Activated gamma-delta T cell treated with Interleukin-2 at 50 U/mL for 16 hours (primary cell): ENCODE measurements around the gene GPR50.
A peak's percentile ranks its signal among the peaks of the same experiment; 100 is the strongest.

ENCODE experiments used
- DNase-seq: peaks from one replicate; pipeline ENCODE4 v3.0.0-alpha.2; 2020

GPR50 gene

DNA sequence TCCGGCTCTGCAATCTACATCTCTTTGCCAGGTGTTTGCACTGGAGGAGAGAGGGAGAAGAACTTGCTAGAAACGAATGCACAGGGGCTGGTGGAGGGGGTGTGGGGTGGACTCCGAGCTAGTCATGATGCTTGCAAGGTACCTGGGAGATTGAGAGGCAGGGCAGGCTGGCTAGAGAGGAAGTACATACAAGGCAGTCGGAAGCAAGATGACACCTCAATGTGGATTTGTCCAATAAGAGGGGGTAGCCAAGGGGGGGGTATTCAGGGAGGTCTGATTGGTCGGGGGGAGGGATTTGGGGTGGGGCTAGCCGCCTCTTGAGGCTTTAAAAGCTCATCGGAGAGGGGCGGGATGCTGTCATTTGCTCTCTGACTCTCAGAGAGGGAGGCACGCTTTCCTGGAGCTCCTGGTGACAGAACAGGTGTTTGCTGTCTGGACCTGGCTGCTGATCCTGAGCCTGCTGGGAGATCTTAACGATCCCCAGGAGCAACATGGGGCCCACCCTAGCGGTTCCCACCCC lies at the start of gene GPR50:
Gene GPR50 (plus strand): TSS at position 354 of the 520 bp plus-strand sequence. CDS start 138 bp downstream, at position 492.
- DNase-seq, result no peak

- no peak for DNase-seq
Measured at GRCh38 chrX:151132531-151132930, 43.9 kb upstream of the GPR50 start.

DNA sequence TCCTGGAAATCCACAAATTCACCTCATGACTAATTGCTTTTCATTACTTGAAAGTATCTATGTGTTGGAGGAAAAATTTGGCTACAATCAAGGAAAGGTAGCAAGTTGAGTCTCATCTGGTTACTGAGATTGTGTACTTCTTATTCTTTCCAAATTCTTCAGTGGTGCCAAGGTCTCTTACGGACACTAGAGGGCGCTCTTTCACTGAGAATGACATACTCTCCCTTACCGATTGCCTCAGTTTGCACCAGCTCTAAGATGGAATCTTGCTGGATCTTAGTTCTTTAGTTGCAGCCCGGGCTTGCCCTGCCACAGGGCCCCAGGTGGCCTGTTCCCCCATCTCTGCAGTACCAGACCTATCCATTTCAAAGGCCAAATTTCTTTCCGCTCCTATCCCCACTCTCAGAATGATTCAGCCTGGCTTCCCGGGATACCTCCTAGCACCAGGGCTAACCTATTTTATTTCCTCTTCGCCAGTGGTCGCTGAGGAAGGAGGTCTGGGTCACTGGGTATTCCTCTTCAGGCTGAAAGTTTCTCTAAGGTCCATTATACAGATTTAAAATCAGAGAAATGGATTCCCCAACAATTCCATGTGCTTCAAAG lies 24.6 kb upstream of the GPR50 start:
- peak; percentile 24 for DNase-seq

DNA sequence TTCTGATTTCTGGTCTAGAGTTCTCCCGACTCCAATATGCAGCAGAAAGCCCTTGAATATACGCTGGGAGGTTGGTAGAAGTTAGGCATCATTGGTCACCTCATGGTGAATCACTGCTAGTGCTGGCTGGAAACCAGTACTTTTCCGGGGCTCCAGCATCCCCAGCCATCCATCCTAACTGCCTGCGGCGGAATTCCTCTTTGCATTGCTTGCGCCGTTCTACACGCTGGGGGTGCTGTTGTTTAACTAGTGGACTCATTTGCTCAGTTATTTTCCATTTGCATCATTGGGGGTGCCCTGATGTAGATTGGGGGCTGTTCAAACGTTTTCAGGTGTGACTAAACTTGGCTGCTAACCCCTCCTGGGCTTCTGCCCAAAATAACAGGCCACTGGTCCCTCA lies 23.3 kb upstream of the GPR50 start:
- no peak for DNase-seq

- DNase-seq, result no peak
Measured at GRCh38 chrX:151153667-151154066, 22.7 kb upstream of the GPR50 start.

DNA sequence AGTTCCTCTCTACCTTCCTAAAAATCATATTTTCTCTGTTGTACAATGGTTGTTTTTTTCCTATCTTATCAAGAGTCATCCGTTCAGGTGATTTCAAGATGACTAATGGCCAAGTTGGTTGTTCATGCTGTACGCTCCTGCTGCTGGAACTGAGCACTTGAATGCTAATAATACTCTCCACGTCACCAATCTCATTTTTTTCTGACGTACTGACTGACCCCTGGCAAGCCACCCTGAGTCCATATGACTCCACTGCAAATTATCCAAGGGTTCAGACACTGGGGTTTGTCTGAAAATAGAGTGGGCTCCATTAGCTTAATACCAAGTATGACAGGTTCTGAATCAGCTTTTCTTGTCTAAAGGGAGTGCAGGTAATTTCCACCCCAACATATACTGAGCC lies 21.1 kb upstream of the GPR50 start:
- no peak for DNase-seq

DNA sequence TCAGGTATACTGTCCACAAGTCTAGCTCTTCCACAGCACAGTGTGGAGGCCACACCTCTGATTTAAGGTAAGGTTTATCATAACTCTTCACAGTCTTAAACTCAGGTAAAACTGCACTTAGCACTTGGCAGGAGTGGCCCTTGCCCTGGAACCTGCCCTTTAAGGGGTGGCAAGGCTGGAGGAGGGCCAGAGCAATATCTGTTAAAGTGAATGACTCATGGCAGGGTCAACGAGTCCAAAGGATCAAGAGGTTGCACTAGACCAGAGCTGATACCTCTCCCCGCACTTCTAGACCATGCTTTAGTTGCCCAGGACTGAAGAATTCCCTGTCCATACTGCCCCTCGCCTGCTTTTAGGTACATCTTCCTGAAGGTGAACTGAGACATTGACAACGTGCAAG lies 14.7 kb upstream of the GPR50 start:
- no peak for DNase-seq

DNA sequence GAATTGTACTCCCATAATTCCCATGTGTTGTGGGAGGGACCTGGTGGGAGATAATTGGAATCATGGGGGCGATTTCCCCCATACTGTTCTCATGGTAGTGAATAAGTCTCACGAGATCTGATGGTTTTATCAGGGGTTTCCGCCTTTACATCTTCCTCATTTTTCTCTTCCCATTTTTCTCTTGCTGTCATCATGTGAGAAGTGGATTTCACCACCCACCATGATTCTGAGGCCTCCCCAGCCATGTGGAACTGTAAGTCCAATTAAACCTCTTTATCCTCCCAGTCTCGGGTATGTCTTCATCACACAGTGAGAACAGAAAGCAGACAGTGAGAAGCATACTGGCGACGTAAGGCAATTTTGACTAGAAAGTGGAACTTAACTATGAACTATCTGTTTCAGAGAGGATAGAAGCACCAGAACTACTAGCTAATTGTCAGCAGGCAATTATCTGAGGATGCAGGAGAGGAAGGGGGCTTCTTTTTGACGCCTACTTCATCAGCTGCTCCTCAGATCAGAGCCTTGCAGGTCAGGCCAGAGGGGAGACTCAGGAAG lies 8.5 kb upstream of the GPR50 start:
- no peak for DNase-seq

GRCh38 chrX:151169783-151170182 lies 6.6 kb upstream of the GPR50 start:
- DNase-seq, result no peak

DNA sequence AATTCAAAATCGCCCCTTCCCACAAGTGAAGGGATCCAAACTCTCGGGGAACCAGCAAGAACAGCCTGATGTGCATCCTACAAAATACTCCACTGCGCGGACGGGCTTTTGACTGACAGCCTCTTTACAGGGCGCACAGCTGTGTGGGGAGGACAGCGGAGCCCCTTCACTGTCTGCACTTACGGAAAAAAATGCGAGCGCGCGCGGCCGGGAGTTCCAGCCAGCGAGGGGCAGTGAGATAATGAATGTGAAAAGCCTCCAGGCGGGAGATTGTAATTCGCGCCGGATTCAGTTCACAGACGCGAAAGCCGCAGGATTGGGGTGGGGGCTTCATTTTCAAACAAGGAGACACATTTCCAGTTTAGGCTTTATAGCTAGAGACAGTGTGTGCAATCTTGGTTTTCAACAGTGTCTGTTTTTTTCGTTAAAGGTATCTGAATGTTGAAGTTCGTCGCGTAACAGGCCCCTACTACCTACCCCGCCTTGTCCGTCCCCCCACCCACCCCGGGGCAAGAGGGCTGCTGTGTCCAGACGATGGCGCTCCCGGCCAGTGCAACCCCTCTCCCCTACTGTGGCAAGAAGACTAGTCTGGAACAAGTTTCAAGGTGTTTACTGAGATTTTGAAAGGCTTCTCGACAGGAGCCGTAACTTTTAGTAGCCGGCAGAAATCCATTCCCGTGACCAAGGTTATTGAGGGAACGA lies 1.7 kb upstream of the GPR50 start:
- no peak for DNase-seq

DNA sequence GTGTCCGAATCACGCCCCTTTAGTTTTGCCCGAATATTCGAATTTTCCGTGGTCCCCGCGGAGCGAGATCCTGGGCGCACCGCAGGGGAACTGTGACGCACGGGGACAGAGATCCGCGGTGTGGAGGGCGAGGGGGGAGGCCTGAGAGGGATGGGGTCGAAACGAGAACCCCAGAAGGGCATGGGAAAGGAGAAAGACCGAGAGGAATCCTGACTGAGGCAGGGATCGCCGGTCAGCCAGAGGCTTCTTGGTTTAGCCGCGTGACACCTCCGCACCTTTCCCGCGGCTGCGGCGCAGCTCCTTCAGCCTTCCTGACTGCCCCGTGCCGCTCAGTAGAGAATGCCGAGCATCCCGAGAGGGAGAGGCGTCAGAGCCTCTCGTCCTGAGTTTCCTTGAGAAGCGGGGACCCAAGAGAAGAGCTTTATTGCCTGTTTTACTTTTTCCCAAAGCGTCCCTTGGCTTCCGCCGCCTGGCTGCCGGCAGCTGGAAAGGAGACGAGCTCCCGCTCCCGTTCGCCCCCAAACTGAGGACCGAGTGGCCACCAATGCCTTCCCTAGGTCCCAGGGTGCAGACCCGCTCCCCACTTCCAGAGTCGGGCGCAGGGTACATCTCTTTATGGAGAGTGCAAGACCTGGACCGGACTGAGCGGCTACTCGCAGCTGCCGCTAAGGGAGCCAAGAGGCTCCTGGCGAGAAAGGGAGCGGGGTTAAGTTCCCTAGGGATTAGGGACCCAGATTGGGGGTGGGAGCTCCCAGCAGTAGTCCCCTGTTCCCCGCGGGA lies 911 bp upstream of the GPR50 start:
- DNase-seq, result no peak

DNA sequence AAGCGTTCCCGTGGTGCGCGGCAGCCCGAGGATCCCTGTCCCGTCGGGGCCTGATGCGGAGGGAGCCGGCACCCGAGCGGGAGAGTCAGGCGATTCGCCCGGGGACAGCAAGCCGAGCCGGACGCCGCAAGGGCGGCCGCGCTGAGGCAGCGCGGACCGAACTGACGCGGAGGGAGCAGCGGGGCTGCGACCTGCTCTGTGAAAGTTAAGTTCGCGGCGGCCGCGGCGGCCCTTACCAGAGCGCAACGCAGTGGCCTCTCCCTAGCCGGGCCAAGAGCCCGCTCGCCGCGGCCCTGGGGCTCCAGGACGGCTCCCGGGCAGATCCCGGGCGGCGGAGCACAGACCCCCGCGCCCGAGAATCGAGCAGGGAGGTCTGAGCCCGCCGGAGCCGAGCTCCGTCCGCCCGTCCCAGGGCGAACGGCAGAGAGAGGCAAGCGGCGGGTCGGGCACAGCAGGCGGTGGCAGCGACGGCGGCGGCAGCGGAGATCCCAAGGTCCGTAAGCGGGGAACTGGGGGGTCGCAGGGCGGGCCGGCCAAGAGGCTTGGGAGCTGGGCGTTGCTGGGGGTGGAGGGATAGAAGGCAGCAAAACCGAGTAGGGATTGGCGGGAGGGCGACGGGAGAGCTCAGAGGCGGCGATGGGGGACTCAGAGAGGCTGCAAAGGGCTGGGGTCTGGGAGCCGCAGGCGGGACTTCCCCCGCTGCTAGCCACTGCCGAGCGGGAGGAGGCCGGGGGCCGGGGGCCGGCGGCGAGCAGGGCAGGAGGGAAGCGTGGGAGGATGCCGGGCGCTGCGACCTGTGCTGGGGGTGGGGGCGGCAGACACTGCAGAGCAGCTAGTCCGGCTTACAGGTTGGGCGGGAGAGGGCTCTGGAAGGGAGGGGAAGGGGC lies 1.0 kb downstream of the GPR50 start:
- DNase-seq, result no peak

- DNase-seq, result no peak
Measured at GRCh38 chrX:151178746-151179145, 2.4 kb downstream of the GPR50 start.

DNA sequence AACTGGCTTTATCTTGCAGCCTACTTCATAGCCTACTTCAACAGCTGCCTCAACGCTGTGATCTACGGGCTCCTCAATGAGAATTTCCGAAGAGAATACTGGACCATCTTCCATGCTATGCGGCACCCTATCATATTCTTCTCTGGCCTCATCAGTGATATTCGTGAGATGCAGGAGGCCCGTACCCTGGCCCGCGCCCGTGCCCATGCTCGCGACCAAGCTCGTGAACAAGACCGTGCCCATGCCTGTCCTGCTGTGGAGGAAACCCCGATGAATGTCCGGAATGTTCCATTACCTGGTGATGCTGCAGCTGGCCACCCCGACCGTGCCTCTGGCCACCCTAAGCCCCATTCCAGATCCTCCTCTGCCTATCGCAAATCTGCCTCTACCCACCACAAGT lies 4.0 kb downstream of the GPR50 start:
- DNase-seq, result no peak

DNA sequence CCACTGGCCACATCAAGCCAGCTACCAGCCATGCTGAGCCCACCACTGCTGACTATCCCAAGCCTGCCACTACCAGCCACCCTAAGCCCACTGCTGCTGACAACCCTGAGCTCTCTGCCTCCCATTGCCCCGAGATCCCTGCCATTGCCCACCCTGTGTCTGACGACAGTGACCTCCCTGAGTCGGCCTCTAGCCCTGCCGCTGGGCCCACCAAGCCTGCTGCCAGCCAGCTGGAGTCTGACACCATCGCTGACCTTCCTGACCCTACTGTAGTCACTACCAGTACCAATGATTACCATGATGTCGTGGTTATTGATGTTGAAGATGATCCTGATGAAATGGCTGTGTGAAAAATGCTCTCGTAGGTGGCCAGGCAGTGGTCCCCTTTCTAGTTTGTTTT lies 4.7 kb downstream of the GPR50 start:
- DNase-seq, result no peak

DNA sequence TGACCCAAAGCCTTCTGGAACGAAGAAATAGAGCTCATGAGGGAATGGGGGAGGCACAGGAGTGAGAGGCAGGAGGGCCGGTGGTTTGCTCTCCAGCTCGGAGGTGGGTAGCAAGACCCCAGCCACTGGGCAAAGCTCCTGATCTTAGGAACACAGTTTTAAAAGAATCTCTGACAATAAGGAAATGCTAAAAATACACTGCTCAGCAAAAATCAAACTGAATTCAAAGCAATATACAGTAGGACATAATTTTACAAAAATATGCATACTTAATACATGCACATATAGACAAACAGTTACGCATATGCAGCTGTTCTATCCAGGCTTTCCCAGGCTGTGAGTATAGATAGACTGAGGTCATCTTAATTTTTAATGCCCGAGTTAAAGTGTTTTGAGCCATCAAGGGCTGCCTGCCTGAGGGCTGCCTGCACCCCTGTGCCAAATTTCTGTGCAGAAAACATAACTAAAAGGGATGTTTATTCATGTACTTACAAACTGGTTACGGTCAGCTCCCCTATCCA lies 6.9 kb downstream of the GPR50 start:
- DNase-seq, result no peak

GRCh38 chrX:151183912-151184565 lies 7.7 kb downstream of the GPR50 start:
- DNase-seq, result no peak

GRCh38 chrX:151184705-151185104 lies 8.3 kb downstream of the GPR50 start:
- DNase-seq, result no peak

GRCh38 chrX:151206871-151207270 lies 30.5 kb downstream of the GPR50 start:
- DNase-seq, result no peak

DNA sequence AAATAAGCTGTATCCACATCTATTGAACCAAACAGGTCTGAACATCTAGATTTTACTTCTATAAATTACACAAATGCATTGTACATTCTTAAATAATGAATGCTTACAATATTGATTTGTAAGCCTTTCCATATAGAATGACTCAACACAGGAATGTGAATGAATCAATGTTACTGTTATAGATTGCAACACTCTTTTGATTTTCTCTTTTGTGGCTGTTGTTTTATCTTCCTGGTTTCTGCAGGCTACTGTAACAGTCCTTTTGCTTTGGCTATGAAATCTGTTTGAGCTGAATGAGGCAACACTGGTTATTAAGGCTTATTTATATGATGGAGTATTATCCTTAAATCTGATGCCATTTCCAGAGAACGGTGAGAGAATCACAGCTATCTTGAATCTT lies 49.5 kb downstream of the GPR50 start:
- DNase-seq, result no peak

- no peak for DNase-seq
Measured at GRCh38 chrX:151226941-151227340, 50.6 kb downstream of the GPR50 start.

- DNase-seq, result no peak
Measured at GRCh38 chrX:151227627-151228026, 51.2 kb downstream of the GPR50 start.
